NCI-H69 (cell line): ENCODE data around the gene CLK4.

ENCODE experiments used
- DNase-seq: peaks from one replicate; lab custom pipeline; 2025; lab: John Stamatoyannopoulos, UW

Gene CLK4

DNA sequence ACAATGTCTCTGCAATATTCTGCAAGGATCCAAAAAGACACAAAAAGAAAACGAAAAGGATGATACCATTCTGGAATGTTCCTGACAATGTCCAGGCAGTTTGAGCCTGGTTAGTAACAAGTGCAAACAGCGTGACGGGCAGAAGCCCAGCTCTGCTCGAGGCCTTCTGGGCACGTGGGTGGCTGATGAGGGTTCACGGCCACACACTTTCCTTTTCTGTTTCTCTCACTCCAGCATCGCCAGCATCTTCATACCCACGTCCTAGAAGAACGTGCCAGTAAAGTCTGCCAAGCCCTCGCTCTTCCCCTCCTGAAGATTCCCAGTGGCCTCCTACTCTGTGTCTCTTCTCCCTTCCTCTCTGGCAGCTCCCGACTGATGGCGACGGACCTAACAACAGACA is 73.3 kb downstream of the CLK4 start:
- DNase-seq: no peak
